K562 (cell line): Measurements from ENCODE around the gene ANK3. TPM values are rescaled to one million over a fixed set of nuclear protein-coding genes. Genes with fewer than 3 reads are reported as not detected.

Experiments
- ATAC-seq: fragments of 200-7000 bp; cut with Tn5 transposase; 3 replicates; pipeline ENCODE4 v1.9.1; 2020; ENCODE audit warnings: moderate library complexity
- BruUV-seq: library from RNA; stranded (reverse); fragments of 400-500 nt; replicated peaks from 2 replicates; lab custom pipeline; 2021; lab: Mats Ljungman, UMichigan
- CTCF ChIA-PET: fragments of 300-600 bp; formaldehyde crosslinking; extraction: SDS; loops from one replicate; lab custom pipeline; 2021; ENCODE audit warnings: low intra/inter-chr PET ratio; lab: Yijun Ruan, JAX
- POLR2A ChIA-PET: fragments of 300-600, 350-650 bp; sonication (Branson Sonifier 250); formaldehyde crosslinking; extraction: SDS; loops from one replicate; lab custom pipeline; 2021; ENCODE audit warnings: antibody characterized with exemption, inconsistent platforms; lab: Yijun Ruan, JAX
- DNase-seq, 4 experiments: peaks; one replicate each; pipeline versions ENCODE4 v3.0.0 to v3.0.0-alpha.2; 2011 to 2018; ENCODE audit warnings: low spot score in 3 of 4, mixed read lengths in 3 of 4; ENCODE audit errors: extremely low read depth in 1 of 4
- FAIRE-seq: peaks from 2 replicates; lab custom pipeline; 2011; peaks lifted over from hg19 to GRCh38; lab: Jason Lieb, UNC
- H2AFZ ChIP-seq: 2 replicates; pipeline ENCODE4 v1.6.0; 2011; ENCODE audit warnings: low read depth, low read length, control low read depth, inconsistent platforms
- H3K27ac ChIP-seq: fragments of 200-600 bp; 3 replicates; pipeline ENCODE4 v1.8.0; 2011; ENCODE audit warnings: low read depth, mild to moderate bottlenecking, control low read depth, inconsistent platforms, low read length, moderate library complexity, mixed read lengths; ENCODE audit errors: extremely low read depth
- H3K27me3 ChIP-seq, 2 experiments: fragments of 300-600 bp in 1 of 2; 2 replicates in 1 of 2; 3 replicates in 1 of 2; pipeline versions ENCODE4 v1.6.0 to v1.8.0; 2011; ENCODE audit warnings: inconsistent platforms in 2 of 2, low read length in 2 of 2, mild to moderate bottlenecking in 1 of 2, mixed read lengths in 1 of 2, moderate library complexity in 1 of 2; ENCODE audit not compliant: control insufficient read depth in 2 of 2, insufficient read depth in 2 of 2
- H3K36me3 ChIP-seq: fragments of 300-600 bp; 3 replicates; pipeline ENCODE4 v1.8.0; 2011; ENCODE audit warnings: mild to moderate bottlenecking, low read length, inconsistent platforms; ENCODE audit not compliant: control insufficient read depth, insufficient read depth
- H3K4me1 ChIP-seq, 2 experiments: fragments of 200-600 bp in 1 of 2; replicated peaks in 1 of 2; 2 replicates in 1 of 2; 3 replicates in 1 of 2; pipeline versions ENCODE4 v1.5.1 to v1.8.0; 2011; ENCODE audit warnings: inconsistent platforms in 2 of 2, low read length in 2 of 2, mild to moderate bottlenecking in 1 of 2, mixed read lengths in 1 of 2, moderate library complexity in 1 of 2; ENCODE audit not compliant: control insufficient read depth in 2 of 2, insufficient read depth in 2 of 2
- H3K4me2 ChIP-seq: 2 replicates; pipeline ENCODE4 v1.6.1; 2011; ENCODE audit warnings: low read length, control low read depth, inconsistent platforms, mixed read lengths; ENCODE audit not compliant: insufficient read depth
- H3K4me3 ChIP-seq: fragments of 200-600 bp; sonication (generic), shearing (Covaris generic); 2 replicates; pipeline ENCODE4 v1.5.1; 2016; ENCODE audit warnings: control low read depth, inconsistent platforms
- H3K79me2 ChIP-seq: fragments of 200-600 bp; 3 replicates; pipeline ENCODE4 v1.8.0; 2011; ENCODE audit warnings: low read length, inconsistent platforms; ENCODE audit not compliant: control insufficient read depth, insufficient read depth
- H3K9ac ChIP-seq, 2 experiments: 2 replicates each; pipeline versions ENCODE4 v1.6.0 to v1.6.1; 2011; ENCODE audit warnings: low read depth in 2 of 2, low read length in 2 of 2, control low read depth in 1 of 2, inconsistent platforms in 1 of 2, mild to moderate bottlenecking in 1 of 2, mixed read lengths in 1 of 2; ENCODE audit not compliant: insufficient read depth in 1 of 2
- H3K9me1 ChIP-seq: one replicate; pipeline ENCODE4 v1.6.0; 2011; ENCODE audit warnings: inconsistent platforms, mild to moderate bottlenecking, low read length, moderate library complexity; ENCODE audit not compliant: control insufficient read depth, insufficient read depth
- H3K9me3 ChIP-seq: replicated peaks from 2 replicates; pipeline ENCODE4 v1.5.1; 2011; ENCODE audit warnings: low read depth, low read length, inconsistent platforms; ENCODE audit not compliant: control insufficient read depth, insufficient read depth
- H4K20me1 ChIP-seq: replicated peaks from 2 replicates; pipeline ENCODE4 v1.6.1; 2011; ENCODE audit warnings: low read length, inconsistent platforms, mixed read lengths; ENCODE audit not compliant: control insufficient read depth, insufficient read depth
- CEBPG ChIP-seq, 3 experiments: fragments of 200-800 bp in 1 of 3; sonication (Bioruptor generic) in 1 of 3; sonication (generic) in 1 of 3; formaldehyde crosslinking in 1 of 3; IDR thresholded peaks in 2 of 3; conservative IDR thresholded peaks in 1 of 3; 2 replicates each; pipeline versions ENCODE4 v1.6.1 to v1.8.0; 2016 to 2022; ENCODE audit warnings: missing compliant biosample characterization in 2 of 3, missing genetic modification characterization in 2 of 3, mild to moderate bottlenecking in 1 of 3, missing genetic modification reagents in 1 of 3
- CHD4 ChIP-seq: fragments of 200-600 bp; sonication (generic); IDR thresholded peaks from 3 replicates; pipeline ENCODE4 v1.6.1; 2012; ENCODE audit warnings: low read depth, mild to moderate bottlenecking, mixed read lengths, low read length, inconsistent platforms; ENCODE audit not compliant: insufficient read depth, insufficient replicate concordance, poor library complexity, severe bottlenecking
- CREB1 ChIP-seq, 2 experiments: sonication (generic) in 1 of 2; formaldehyde crosslinking in 1 of 2; IDR thresholded peaks; 2 replicates each; pipeline versions ENCODE4 v1.6.1 to v1.8.0; 2012 to 2022; ENCODE audit warnings: inconsistent platforms in 1 of 2, mild to moderate bottlenecking in 1 of 2, missing genetic modification reagents in 1 of 2, moderate library complexity in 1 of 2
- E2F4 ChIP-seq: sonication (generic); formaldehyde crosslinking; IDR thresholded peaks from 2 replicates; pipeline ENCODE4 v1.8.0; 2022; ENCODE audit warnings: mild to moderate bottlenecking, low read depth, missing genetic modification reagents
- FOSL1 ChIP-seq: fragments of 200-800 bp; sonication (Bioruptor generic); conservative IDR thresholded peaks from 2 replicates; pipeline ENCODE4 v1.6.1; 2016; ENCODE audit warnings: missing genetic modification characterization, missing compliant biosample characterization
- GABPB1 ChIP-seq: sonication (generic); formaldehyde crosslinking; IDR thresholded peaks from 2 replicates; pipeline ENCODE4 v1.8.0; 2022; ENCODE audit warnings: mild to moderate bottlenecking, missing genetic modification reagents
- JUNB ChIP-seq: fragments of 450-650 bp; formaldehyde crosslinking; conservative IDR thresholded peaks from 2 replicates; pipeline ENCODE4 v1.4.0; 2020; ENCODE audit warnings: mild to moderate bottlenecking
- KDM1A ChIP-seq, 2 experiments: fragments of 450-650 bp; IDR thresholded peaks; 2 replicates each; pipeline ENCODE4 v1.6.1; 2016; ENCODE audit warnings: mild to moderate bottlenecking in 2 of 2
- MAFK ChIP-seq: IDR thresholded peaks from 2 replicates; pipeline ENCODE4 v1.6.1; 2011; ENCODE audit warnings: low read length, improper control_type of control experiment
- MCM3 ChIP-seq: fragments of 450-650 bp; IDR thresholded peaks from 2 replicates; pipeline ENCODE4 v1.6.1; 2016
- MCM5 ChIP-seq: fragments of 450-650 bp; IDR thresholded peaks from 2 replicates; pipeline ENCODE4 v1.6.1; 2016; ENCODE audit warnings: low read depth
- NR2C2 ChIP-seq, 2 experiments: fragments of 200-800 bp in 1 of 2; sonication (Bioruptor generic) in 1 of 2; sonication (generic) in 1 of 2; formaldehyde crosslinking in 1 of 2; IDR thresholded peaks; 2 replicates each; pipeline versions ENCODE4 v1.6.1 to v1.8.0; 2016 to 2022; ENCODE audit warnings: mild to moderate bottlenecking in 1 of 2, missing compliant biosample characterization in 1 of 2, missing genetic modification characterization in 1 of 2, missing genetic modification reagents in 1 of 2
- ZNF311 ChIP-seq: fragments of 250-450 bp; sonication (Bioruptor Pico); IDR thresholded peaks from 2 replicates; pipeline ENCODE4 v1.4.0; 2020; ENCODE audit warnings: mild to moderate bottlenecking, moderate library complexity
- ZNF431 ChIP-seq: sonication (generic); formaldehyde crosslinking; IDR thresholded peaks from 2 replicates; pipeline ENCODE4 v1.8.0; 2022; ENCODE audit warnings: mild to moderate bottlenecking, missing genetic modification reagents
- ZNF780A ChIP-seq: fragments of 250-450 bp; sonication (Bioruptor Pico); IDR thresholded peaks from 2 replicates; pipeline ENCODE4 v1.5.0; 2021; ENCODE audit warnings: mild to moderate bottlenecking
- WGBS: fragments of 100-300 bp; shearing (Covaris generic); methylation state at CpG from one replicate; pipeline ENCODE4 v1.1.6; 2016; ENCODE audit warnings: low coverage, mixed read lengths; ENCODE audit not compliant: insufficient coverage; ENCODE audit errors: missing lambda C conversion rate; 5-methylcytosine and 5-hydroxymethylcytosine counted together
- in situ Hi-C: fragments of 300-500 bp; cut with MboI; formaldehyde crosslinking; loops from 4 replicates; pipeline ENCODE4 v1.15.0; 2018; ENCODE audit warnings: inconsistent platforms, mixed read lengths
- intact Hi-C: fragments of 100-400 bp; cut with micrococcal nuclease; formaldehyde crosslinking; loops from 2 replicates; pipeline ENCODE4 v1.14.2; 2022
- polyA plus RNA-seq, 8 experiments: library from polyadenylated mRNA; depleted of rRNA in 4 of 8; stranded (reverse) in 5 of 8; unstranded in 3 of 8; fragments of >200 nt; fragmentation: Nextera tagmentation in 2 of 8; fragmentation: Illumina TruSeq in 1 of 8; extraction: Ambion mirVana in 2 of 8; extraction: Trizol in 1 of 8; gene quantifications; 2 replicates each; pipeline versions ENCODE4 v1.2.1 to v1.2.3, GENCODE V29; 2011 to 2014; ENCODE audit warnings: inconsistent platforms in 1 of 8, missing spikeins in 1 of 8
- total RNA-seq, 7 experiments: library from RNA; depleted of rRNA in 6 of 7; stranded (reverse); fragments of >200 nt in 6 of 7; fragmentation: Illumina TruSeq in 2 of 7; extraction: Trizol in 2 of 7; gene quantifications; 2 replicates each; pipeline versions ENCODE4 v1.2.1 to v1.2.3, GENCODE V29; 2011 to 2021; ENCODE audit warnings: low replicate concordance in 1 of 7
- TF ChIP-seq, protein P1 (sequence below): fragments of 250-450 bp; sonication (Bioruptor Pico); IDR thresholded peaks from 2 replicates; pipeline ENCODE4 v1.4.0; 2020

The ANK3 gene
- total and polyA plus RNA-seq, 9 of the 15 experiments (the other 6 are each of a cell fraction or from before 2014, with no cell fraction given) = 10.0 to 32.3 (median 17.9) TPM

- FAIRE-seq (no peak), ATAC-seq (no peak), DNase-seq (no peak)
- no peaks in the 10 kb centered on the region for H3K9me1 ChIP-seq
- H3K79me2 ChIP-seq = no peaks in the 10 kb centered on the region
- H3K27ac ChIP-seq = no peak overlapping the region
- in situ Hi-C loops (loop anchor here (10.0 kb wide), 1 partner anchor 196 kb away; no protein-coding TSS in a partner anchor), intact Hi-C loops (loop anchor here (2.0 to 5.0 kb wide), 4 partner anchors 60 to 408 kb away; no protein-coding TSS in a partner anchor)
- H3K36me3 ChIP-seq = no peaks in the 10 kb centered on the region
- H2AFZ ChIP-seq = no peak overlapping the region
- no peaks in the 10 kb centered on the region for H3K27me3 ChIP-seq
- no peaks in the 10 kb centered on the region for H3K9me3 ChIP-seq
- H3K4me1 ChIP-seq = peaks cover 5 to 12% of the 10 kb centered on the region in 2 experiments; a peak in 2 of 5 replicates
- 0% methylated on average over 1 of the region's 1 CpG for WGBS
- H3K4me3 ChIP-seq = no peak overlapping the region
- H3K9ac ChIP-seq = no peak overlapping the region
- ChIA-PET CTCF (interaction anchor here (0.6 to 2.6 kb wide), 3 partner anchors 193 to 205 kb away, joined by 3 to 17 read pairs (median 5); no protein-coding TSS in a partner anchor), POLR2A (interaction anchor here (0.6 to 1.5 kb wide), 4 partner anchors 13 to 411 kb away, joined by 3 to 6 read pairs (median 3); no protein-coding TSS in a partner anchor)
- BruUV-seq = no TSS peak
- H3K4me2 ChIP-seq = no peak overlapping the region
- no peaks in the 10 kb centered on the region for H4K20me1 ChIP-seq
- TF ChIP-seq, protein P1, sequence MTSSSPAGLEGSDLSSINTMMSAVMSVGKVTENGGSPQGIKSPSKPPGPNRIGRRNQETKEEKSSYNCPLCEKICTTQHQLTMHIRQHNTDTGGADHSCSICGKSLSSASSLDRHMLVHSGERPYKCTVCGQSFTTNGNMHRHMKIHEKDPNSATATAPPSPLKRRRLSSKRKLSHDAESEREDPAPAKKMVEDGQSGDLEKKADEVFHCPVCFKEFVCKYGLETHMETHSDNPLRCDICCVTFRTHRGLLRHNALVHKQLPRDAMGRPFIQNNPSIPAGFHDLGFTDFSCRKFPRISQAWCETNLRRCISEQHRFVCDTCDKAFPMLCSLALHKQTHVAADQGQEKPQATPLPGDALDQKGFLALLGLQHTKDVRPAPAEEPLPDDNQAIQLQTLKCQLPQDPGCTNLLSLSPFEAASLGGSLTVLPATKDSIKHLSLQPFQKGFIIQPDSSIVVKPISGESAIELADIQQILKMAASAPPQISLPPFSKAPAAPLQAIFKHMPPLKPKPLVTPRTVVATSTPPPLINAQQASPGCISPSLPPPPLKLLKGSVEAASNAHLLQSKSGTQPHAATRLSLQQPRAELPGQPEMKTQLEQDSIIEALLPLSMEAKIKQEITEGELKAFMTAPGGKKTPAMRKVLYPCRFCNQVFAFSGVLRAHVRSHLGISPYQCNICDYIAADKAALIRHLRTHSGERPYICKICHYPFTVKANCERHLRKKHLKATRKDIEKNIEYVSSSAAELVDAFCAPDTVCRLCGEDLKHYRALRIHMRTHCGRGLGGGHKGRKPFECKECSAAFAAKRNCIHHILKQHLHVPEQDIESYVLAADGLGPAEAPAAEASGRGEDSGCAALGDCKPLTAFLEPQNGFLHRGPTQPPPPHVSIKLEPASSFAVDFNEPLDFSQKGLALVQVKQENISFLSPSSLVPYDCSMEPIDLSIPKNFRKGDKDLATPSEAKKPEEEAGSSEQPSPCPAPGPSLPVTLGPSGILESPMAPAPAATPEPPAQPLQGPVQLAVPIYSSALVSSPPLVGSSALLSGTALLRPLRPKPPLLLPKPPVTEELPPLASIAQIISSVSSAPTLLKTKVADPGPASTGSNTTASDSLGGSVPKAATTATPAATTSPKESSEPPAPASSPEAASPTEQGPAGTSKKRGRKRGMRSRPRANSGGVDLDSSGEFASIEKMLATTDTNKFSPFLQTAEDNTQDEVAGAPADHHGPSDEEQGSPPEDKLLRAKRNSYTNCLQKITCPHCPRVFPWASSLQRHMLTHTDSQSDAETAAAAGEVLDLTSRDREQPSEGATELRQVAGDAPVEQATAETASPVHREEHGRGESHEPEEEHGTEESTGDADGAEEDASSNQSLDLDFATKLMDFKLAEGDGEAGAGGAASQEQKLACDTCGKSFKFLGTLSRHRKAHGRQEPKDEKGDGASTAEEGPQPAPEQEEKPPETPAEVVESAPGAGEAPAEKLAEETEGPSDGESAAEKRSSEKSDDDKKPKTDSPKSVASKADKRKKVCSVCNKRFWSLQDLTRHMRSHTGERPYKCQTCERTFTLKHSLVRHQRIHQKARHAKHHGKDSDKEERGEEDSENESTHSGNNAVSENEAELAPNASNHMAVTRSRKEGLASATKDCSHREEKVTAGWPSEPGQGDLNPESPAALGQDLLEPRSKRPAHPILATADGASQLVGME = no peak
- TF ChIP-seq MAFK (no peak), CHD4 (no peak), MCM5 (no peak), CEBPG (CRISPR knock-in tag; IDR thresholded peaks at IDR 0.05) (no peak), CEBPG (tag; conservative IDR thresholded peaks at IDR 0.05 in 1 of 2, IDR thresholded peaks at IDR 0.05 in 1 of 2) (peak; percentile 25 to 60; a peak in 2 of 4 replicates), E2F4 (CRISPR knock-in tag) (no peak), MCM3 (no peak), ZNF431 (CRISPR knock-in tag) (no peak), ZNF311 (no peak), ZNF780A (CRISPR knock-in tag) (no peak), CREB1 (IDR thresholded peaks at IDR 0.05) (no peak), CREB1 (CRISPR knock-in tag; IDR thresholded peaks at IDR 0.05) (no peak), KDM1A (IDR thresholded peaks at IDR 0.05) (no peak), GABPB1 (CRISPR knock-in tag) (no peak), FOSL1 (tag) (no peak), NR2C2 (CRISPR knock-in tag; IDR thresholded peaks at IDR 0.05) (no peak), NR2C2 (tag; IDR thresholded peaks at IDR 0.05) (no peak), JUNB (CRISPR knock-in tag) (no peak)
Measured at GRCh38 chr10:60239228-60239627, 150.4 kb downstream of the ANK3 start.
